T-helper 1 cell treated with Interleukin-12 subunit alpha and Interleukin-12 subunit beta and Interleukin-4 antibody, amounts not matched to agents 30 ng/mL and 1 ng/mL, for 36 hours (primary cell): ENCODE results near the gene PRICKLE4. TPM values are rescaled to one million over a fixed set of nuclear protein-coding genes. Genes with fewer than 3 reads are reported as not detected.
"Not testable (repeated sequence)": the region's sequence is repeated elsewhere in the genome, so short reads cannot be mapped to it uniquely, and the experiment has no call there.

Experiments
- intact Hi-C: fragments of 100-400 bp; cut with micrococcal nuclease; formaldehyde crosslinking; loops from one replicate; pipeline ENCODE4 v1.15.1; 2024
- total RNA-seq: library from RNA; stranded (reverse); gene quantifications from 2 replicates; pipeline ENCODE4 v1.2.3, GENCODE V29; 2022

PRICKLE4 gene
- total RNA-seq, 1 donor from 2014 or later, result 0.59 TPM

DNA sequence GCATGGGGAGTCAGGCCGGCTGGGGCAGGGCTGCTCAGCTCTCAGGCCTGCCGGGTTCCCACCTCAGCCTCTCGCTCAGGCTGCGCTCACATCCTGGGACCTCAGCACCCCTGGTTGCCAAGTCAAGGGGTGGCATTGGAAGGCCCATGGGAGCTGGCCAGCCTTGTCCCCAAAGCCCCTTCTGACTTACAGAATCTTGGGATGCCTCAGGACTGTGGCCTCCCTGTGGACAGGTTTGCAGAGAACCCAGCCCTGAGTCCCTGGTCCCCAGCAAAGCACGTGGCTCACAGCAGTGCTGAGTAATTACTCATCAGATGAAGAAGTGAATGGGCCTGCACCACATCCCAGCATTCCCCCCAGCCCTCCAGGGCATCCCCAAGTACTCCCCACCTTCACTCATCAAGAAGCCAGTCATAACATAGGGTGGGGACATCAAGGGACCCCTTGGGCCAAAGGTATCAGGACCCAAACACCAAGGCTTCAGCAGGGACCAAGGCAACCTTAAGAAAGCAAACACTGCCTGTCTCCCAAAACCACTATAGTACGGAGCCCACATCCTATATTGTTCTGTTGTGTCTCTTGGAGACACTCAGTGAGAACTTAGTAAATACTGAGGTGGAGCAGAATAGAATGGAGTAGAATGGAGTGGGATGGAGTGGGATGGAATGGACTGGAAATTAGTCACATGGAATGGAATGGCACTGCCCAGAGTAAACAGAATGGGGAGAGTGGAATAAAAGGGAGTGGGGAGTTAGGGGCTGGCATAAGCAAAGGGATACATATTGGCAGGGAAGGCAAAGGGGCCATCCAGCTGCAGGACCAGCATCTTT, 37.0 kb upstream of the PRICKLE4 start:
- intact Hi-C loops, result no loop called here

- intact Hi-C loops, result no loop called here
Observed at GRCh38 chr6:41744236-41744787, 36.3 kb upstream of the PRICKLE4 start.

GRCh38 chr6:41746107-41746506, 34.5 kb upstream of the PRICKLE4 start:
- intact Hi-C loops, result no loop called here

GRCh38 chr6:41747256-41748101, 33.1 kb upstream of the PRICKLE4 start, which contains the start of gene PGC:
TSS of gene PGC (minus strand) at chr6:41747397. CDS start at chr6:41747334, 63 bp downstream.
- intact Hi-C loops, result no loop called here

DNA sequence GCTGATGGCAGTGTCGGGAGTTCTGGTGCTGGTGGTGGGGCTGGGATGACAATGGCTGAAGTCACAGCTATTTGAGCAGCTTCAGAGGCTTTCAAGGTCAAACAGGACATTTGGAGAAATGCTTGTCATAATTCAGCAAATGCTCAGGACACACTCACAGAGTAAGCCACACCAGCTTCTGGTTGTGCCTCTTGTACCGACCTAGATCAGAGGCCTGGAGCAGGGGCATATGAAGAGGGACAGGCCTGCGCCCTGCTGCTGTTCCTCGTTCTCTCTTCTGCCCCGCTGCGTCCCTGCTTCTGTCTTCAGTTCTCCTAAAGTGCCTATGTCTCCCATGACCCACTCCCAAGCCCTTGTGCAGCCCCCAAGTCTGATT, 32.5 kb upstream of the PRICKLE4 start:
- intact Hi-C loops, result no loop called here

- intact Hi-C loops, result no loop called here
Observed at GRCh38 chr6:41748542-41748941, 32.0 kb upstream of the PRICKLE4 start.

DNA sequence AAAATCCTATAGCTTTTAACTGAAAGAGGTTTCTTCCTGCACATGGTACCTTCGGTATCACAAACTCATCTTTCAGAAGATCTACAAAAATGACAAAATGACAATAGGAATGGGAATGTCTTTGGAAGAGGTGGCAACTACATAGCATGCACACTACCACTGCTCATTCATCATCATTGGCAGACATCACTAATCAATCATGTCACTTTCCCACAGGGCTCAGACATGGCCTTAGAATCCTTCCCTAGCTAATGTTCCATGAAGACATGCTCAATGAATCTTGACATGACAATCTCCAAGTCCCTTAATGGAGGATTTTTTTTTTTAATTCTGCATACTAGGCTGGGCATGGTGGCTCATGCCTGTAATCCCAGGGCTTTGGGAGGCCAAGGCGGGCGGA, 30.2 kb upstream of the PRICKLE4 start:
- intact Hi-C loops, result no loop called here

DNA sequence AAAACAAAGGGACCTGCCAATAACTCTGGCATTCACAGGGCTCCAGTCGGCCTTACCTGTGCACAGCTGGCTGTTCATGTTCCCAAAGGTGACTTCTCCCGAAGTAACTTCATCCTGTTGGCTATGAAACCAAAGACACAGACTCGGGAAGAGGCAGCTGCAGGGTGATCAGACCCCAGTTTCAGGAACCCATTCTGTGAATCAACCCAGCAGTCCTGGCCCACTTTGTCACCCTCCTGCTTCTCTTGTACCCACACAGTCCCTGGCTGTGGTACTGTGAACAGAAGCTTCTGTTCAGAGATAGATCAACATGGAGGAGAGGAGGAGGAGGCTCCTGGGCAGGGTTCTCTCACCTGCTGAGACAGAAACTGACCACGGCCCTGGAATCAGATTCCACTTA, 24.7 kb upstream of the PRICKLE4 start:
- intact Hi-C loops, result no loop called here

GRCh38 chr6:41756354-41756753, 24.2 kb upstream of the PRICKLE4 start:
- intact Hi-C loops, result no loop called here

DNA sequence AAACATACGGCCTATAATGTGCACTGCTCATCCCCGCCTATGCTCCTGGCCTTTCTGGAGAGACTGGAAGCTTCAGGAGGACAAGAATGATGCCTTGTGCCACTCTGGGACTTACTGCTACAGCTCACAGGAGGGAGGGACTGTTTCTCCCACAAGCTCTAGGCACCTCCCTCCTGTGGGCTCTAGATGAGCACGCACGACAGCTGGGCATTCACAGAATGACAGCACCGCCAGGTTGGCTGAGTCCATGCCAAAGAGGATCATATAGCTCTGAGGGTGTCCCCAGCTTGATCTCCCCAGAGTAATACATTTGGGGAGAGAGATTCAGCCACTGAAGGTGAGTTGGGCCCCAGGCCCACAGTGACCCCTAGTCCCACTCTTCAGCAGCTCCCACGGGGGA, 23.3 kb upstream of the PRICKLE4 start:
- intact Hi-C loops, result no loop called here

- intact Hi-C loops, result no loop called here
Observed at GRCh38 chr6:41757931-41758640, 22.5 kb upstream of the PRICKLE4 start.

GRCh38 chr6:41758641-41759035, 21.9 kb upstream of the PRICKLE4 start:
- intact Hi-C loops, result no loop called here

DNA sequence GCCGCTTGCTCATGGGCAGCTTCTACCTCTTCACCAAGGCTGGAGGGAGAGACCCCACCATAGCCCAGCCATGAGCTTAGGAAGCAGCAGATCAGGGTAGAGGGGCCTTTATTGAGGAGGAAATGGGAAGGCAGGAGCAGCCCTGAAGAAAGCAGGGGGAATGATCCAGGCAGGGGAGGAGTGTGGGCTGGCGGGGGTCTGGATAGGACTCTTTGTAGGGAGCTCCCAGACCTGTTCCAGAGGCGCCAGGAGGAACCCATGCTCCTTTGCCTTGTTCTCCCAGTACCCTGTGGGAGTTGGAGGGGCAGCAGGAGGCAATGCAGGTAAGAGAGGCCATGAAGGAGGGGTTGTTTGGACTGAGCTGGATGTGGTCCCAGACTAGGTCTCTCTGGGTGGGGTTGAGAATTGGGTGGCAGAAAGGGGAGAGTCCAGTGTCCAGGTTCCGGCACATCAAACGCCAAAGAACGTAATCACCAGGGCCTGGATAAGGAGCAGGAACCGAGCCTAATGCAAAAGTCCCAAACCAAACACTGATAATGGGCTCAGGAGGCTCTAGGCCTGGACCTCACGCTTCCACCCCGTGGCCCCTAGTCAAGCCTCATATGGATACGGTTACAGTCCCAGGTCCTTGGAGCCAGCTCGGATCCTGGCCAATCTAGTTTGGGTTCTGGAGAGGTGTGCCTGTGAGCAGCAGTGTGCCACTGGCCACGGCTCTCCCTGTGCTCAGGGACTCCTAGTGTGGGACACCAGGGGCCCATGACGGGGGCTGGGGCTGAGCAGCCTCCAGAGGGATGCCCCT, 21.3 kb upstream of the PRICKLE4 start:
- intact Hi-C loops, result no loop called here

GRCh38 chr6:41759905-41760579, 20.5 kb upstream of the PRICKLE4 start:
- intact Hi-C loops, result no loop called here

DNA sequence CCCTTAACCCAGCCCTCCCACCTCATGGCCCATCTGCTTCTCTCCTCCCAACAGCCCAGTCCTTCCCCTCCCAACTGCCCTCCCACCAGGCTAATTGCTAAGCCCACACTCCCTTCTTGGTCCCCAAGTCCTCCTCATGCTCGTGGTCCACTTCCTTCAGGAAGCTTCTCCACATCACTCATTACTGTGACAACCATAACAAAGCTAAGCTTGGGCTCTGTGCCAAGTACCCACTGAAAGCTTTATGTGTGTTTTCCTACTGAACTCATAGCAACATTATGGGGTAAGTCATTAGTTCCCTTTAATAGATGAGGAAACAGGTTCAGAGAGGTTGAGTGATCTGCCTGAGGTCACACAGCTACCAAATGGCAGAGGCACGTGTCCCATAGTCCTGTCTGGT, 17.1 kb upstream of the PRICKLE4 start:
- intact Hi-C loops, result no loop called here

DNA sequence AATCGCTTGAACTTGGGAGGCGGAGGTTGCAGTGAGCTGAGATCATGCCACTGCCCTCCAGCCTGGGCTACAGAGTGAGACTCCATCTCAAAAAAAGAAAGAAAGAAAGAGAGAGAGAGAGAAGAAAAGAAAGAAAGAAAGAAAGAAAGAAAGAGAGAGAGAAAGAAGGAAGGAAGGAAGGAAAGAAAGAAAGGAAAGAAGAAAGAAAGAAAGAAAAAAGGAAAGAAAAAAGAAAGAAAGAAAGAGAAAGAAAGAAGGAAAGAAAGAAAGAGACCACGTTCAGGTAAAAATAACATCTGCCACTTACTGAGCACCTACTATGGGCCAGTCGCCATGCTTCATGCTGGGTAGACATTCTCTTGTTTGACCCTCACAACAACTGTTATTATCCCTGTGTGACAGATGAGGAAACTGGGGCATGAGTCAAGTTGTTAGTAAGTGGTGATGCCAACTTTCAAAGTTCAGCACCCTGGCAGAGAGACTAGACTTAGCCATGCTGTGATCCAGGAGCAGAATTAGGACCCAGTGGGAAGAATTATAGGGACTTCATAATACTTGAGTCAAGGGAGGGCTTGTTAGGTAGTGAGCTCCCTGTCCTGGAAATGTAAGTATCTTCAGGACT, 14.4 kb upstream of the PRICKLE4 start:
- intact Hi-C loops, result not testable (repeated sequence)

DNA sequence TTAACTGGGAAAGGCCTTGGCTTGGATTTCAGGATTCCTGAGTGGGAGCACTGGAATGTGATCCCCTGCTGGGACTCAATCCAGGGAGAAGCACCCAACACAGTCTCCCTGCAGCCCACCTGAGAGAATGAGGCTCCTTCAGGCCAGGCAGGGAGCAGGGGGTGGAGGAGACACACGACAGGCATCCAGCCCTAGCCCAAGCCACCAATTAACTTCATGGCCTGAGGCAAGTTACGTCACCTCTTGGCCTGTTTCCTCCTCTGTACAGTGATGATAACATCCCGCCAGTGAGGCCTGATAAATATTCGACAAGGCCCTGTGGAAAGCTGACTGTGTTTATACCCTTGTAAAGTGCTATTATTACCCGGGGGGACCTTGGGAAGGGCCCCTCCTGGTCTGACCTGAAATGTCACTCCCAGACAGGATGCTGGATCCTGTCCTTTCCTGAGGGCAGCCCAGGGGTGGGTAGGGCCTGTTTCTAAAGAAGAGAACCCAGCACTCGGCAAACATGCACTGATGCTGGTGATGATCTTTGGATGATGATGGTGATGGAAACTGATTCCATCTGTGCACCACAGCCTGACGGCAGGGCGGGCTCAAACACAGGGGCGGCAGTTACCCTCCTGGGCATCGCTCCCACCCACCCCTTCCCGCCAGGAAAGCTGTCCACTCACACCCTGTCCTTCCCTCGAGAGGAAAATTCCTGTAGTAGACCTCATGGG, 13.3 kb upstream of the PRICKLE4 start:
- intact Hi-C loops, result no loop called here

DNA sequence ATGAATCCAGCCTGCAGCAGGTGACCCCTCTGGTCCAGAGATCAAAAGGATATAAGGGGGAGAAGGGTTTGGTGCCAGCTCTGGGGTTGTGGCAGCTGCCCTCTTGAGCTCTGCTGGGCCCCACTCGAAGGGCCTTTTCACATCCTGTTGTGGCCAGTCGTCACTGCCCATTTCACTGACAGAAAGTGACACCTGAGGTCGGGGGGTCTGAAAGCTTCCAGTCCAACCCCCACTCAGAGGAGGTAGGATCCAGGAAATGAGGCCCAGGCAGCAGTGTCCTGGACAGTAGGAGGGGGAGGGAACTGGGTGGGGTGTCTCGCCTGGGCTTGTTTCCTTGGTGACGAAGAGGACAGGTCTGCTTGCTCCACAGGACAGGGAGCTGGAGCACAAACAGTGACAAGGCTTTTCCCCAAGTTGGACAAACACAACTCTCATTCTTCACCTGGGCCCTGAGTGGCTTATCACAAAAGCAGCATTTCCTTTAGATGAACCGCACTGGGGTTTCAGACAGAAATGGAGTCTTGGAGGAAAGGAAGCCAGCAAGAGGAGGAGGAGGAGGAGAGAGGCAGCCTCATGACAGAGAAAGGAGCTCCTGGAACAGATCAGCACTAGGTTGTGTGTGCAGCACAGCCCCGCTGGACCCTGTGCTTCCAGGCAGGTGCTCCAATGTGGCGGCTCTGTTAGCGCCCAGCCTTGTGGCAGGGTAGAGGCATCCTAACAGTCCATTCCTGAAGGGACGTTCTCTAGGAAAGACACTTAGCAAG, 11.9 kb upstream of the PRICKLE4 start:
- intact Hi-C loops, result no loop called here
